HG03342 (cell line): Measurements from ENCODE around the gene ANKRD44.

Experiments
- ATAC-seq: cut with Tn5 transposase; IDR thresholded peaks from one replicate; pipeline ENCODE4 v1.9.1; 2021; ENCODE audit warnings: mild to moderate bottlenecking, moderate library complexity; ENCODE audit not compliant: unreplicated experiment

ANKRD44 gene

GRCh38 chr2:197241153-197241552, 69.4 kb downstream of the ANKRD44 start:
- ATAC-seq = no peak

GRCh38 chr2:197240421-197241041, 70.0 kb downstream of the ANKRD44 start:
- ATAC-seq = peak; percentile 28

- peak; percentile 4 for ATAC-seq
Observed at GRCh38 chr2:197240018-197240417, 70.6 kb downstream of the ANKRD44 start.

GRCh38 chr2:197239434-197239833, 71.1 kb downstream of the ANKRD44 start:
- ATAC-seq = peak; percentile 73

GRCh38 chr2:197238043-197238365, 72.6 kb downstream of the ANKRD44 start:
- no peak for ATAC-seq

- no peak for ATAC-seq
Observed at GRCh38 chr2:197237291-197238042, 73.1 kb downstream of the ANKRD44 start.

GRCh38 chr2:197236816-197237215, 73.8 kb downstream of the ANKRD44 start:
- ATAC-seq = no peak

- no peak for ATAC-seq
Observed at GRCh38 chr2:197236159-197236558, 74.4 kb downstream of the ANKRD44 start.

GRCh38 chr2:197235711-197236110, 74.9 kb downstream of the ANKRD44 start:
- ATAC-seq = no peak

- no peak for ATAC-seq
Observed at GRCh38 chr2:197234671-197235191, 75.8 kb downstream of the ANKRD44 start.

GRCh38 chr2:197233473-197233872, 77.1 kb downstream of the ANKRD44 start:
- no peak for ATAC-seq

GRCh38 chr2:197232010-197232409, 78.6 kb downstream of the ANKRD44 start:
- ATAC-seq = no peak

- ATAC-seq = no peak
Observed at GRCh38 chr2:197229509-197230443, 80.8 kb downstream of the ANKRD44 start.

GRCh38 chr2:197223451-197223850, 87.1 kb downstream of the ANKRD44 start:
- no peak for ATAC-seq

- ATAC-seq = no peak
Observed at GRCh38 chr2:197219636-197220035, 90.9 kb downstream of the ANKRD44 start.

- no peak for ATAC-seq
Observed at GRCh38 chr2:197217541-197217940, 93.0 kb downstream of the ANKRD44 start.

- peak; percentile 81 for ATAC-seq
Observed at GRCh38 chr2:197216361-197216979, 94.1 kb downstream of the ANKRD44 start.

- ATAC-seq = peak; percentile 30
Observed at GRCh38 chr2:197215748-197216360, 94.7 kb downstream of the ANKRD44 start.

- no peak for ATAC-seq
Observed at GRCh38 chr2:197212344-197213262, 98.0 kb downstream of the ANKRD44 start.
